ENCODE measurements around the gene CCDC60.

GRCh38 chr12:119573086-119573485 is 238.6 kb downstream of the CCDC60 start:
- TF ChIP-seq POLR2A (IDR thresholded peaks at IDR 0.05; ENCODE audit: low read depth) (no peak), CTCF (IDR thresholded peaks at IDR 0.05) (no peak), POLR2AphosphoS5 (IDR thresholded peaks at IDR 0.05) (no peak)

Measured in esophagus muscularis mucosa (tissue), 3 donors.